NCI-H345 treated with DMSO at 0.1 percent for 48 hours (cell line): ENCODE results near the gene STARD9.
"Not testable (repeated sequence)": the region's sequence is repeated elsewhere in the genome, so short reads cannot be mapped to it uniquely, and the experiment has no call there.

Experiments used
- DNase-seq: peaks from one replicate; lab custom pipeline; 2025; ENCODE audit not compliant: unreplicated experiment; lab: John Stamatoyannopoulos, UW

STARD9 gene

DNA sequence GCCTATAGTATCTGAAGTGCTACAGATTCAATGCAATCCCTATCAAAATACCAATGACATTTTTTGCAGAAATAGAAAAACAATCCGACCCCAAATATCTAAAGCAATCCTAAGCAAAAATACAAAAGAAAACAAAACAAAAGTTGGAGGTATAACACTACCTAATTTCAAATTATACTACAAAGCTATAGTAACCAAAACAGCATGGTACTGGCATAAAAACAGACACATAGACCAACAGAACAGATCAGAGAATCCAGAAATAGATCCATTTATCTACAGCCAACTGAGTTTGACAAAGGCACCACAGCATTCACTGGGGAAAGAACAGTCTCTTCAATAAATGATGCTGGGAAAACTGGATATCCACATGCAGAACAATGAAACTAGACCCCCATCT, 185.4 kb downstream of the STARD9 start:
- DNase-seq = no peak

- not testable (repeated sequence) for DNase-seq
Observed at GRCh38 chr15:42761813-42762212, 186.4 kb downstream of the STARD9 start.

DNA sequence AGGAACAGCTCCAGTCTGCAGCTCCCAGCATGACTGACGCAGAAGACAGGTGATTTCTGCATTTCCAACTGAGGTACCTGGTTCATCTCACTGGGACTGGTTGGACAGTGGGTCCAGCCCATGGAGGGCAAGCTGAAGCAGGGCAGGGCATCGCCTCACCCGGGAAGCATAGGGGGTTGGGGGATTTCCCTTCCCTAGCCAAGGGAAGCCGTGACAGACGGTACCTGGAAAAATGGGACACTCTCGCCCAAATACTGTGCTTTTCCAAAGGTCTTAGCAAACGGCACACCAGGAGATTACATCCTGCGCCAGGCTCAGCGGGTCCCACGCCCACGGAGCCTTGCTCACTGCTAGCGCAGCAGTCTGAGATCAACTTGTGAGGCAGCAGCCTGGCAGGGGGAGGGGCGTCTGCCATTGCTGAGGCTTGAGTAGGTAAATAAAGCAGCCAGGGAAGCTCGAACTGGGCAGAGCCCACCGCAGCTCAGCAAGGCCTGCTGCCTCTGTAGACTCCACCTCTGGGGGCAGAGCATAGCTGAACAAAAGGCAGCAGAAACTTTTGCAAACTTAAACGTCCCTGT, 188.8 kb downstream of the STARD9 start:
- not testable (repeated sequence) for DNase-seq

DNA sequence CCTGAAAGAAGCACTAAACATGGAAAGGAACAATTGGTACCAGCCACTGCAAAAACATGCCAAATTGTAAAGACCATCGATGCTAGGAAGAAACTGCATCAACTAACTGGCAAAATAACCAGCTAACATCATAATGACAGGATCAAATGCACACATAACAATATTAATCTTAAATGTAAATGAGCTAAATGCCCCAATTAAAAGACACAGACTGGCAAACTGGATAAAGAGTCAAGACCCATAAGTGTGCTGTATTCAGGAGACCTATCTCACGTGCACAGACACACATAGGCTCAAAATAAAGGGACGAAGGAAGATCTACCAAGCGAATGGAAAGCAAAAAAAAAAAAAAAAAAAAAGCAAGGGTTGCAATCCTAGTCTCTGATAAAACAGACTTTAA, 190.7 kb downstream of the STARD9 start:
- not testable (repeated sequence) for DNase-seq
